K562 (cell line): ENCODE measurements around the gene GADD45B. TPM values are rescaled to one million over a fixed set of nuclear protein-coding genes. Genes with fewer than 3 reads are reported as not detected.

Experiments
- AFF1 ChIP-seq, 2 experiments: fragments of 450-650 bp; IDR thresholded peaks; 2 replicates each; pipeline ENCODE4 v1.6.1; 2018; ENCODE audit warnings: mild to moderate bottlenecking in 2 of 2, low read depth in 1 of 2; ENCODE audit not compliant: partially characterized antibody in 2 of 2
- CREB3L1 ChIP-seq: fragments of 450-650 bp; IDR thresholded peaks from 2 replicates; pipeline ENCODE4 v1.6.1; 2014; ENCODE audit warnings: low read depth, mild to moderate bottlenecking, moderate library complexity, borderline replicate concordance
- CTCFL ChIP-seq: IDR thresholded peaks from 2 replicates; pipeline ENCODE4 v1.6.1; 2011; ENCODE audit warnings: borderline replicate concordance, low read depth, mild to moderate bottlenecking, moderate library complexity, low read length; ENCODE audit not compliant: insufficient read depth, poor library complexity, severe bottlenecking
- E2F6 ChIP-seq, 2 experiments: IDR thresholded peaks; 2 replicates each; pipeline ENCODE4 v1.6.1; 2011; ENCODE audit warnings: borderline replicate concordance in 1 of 2, control low read depth in 1 of 2, low read depth in 1 of 2, low read length in 1 of 2, mild to moderate bottlenecking in 1 of 2, mixed read lengths in 1 of 2, moderate library complexity in 1 of 2; ENCODE audit not compliant: insufficient read depth in 1 of 2, insufficient read length in 1 of 2, poor library complexity in 1 of 2, severe bottlenecking in 1 of 2; ENCODE audit errors: extremely low read depth in 1 of 2
- FUS ChIP-seq: fragments of 200-400 bp; formaldehyde crosslinking; optimal IDR thresholded peaks from 2 replicates; pipeline ENCODE3; 2017; ENCODE audit warnings: low read depth, low read length
- HDGF ChIP-seq: fragments of 450-650 bp; IDR thresholded peaks from 2 replicates; pipeline ENCODE4 v1.6.1; 2016
- HEY1 ChIP-seq: fragments of 250-450 bp; sonication (Bioruptor Pico); IDR thresholded peaks from 2 replicates; pipeline ENCODE4 v1.5.0; 2020; ENCODE audit warnings: mild to moderate bottlenecking, moderate library complexity, borderline replicate concordance
- IFI16 ChIP-seq: fragments of 250-450 bp; sonication (Bioruptor Pico); IDR thresholded peaks from 2 replicates; pipeline ENCODE4 v2.1.2; 2022; ENCODE audit warnings: mild to moderate bottlenecking, inconsistent platforms
- MTA2 ChIP-seq: fragments of 450-650 bp; IDR thresholded peaks from 2 replicates; pipeline ENCODE4 v1.6.1; 2016; ENCODE audit warnings: low read depth
- PTBP1 ChIP-seq: fragments of 200-400 bp; formaldehyde crosslinking; IDR thresholded peaks from 2 replicates; pipeline ENCODE4 v1.6.1; 2017; ENCODE audit warnings: low read depth, low read length
- SAP30 ChIP-seq: fragments of 200-600 bp; sonication (generic); IDR thresholded peaks from 2 replicates; pipeline ENCODE4 v1.6.1; 2012; ENCODE audit warnings: borderline replicate concordance, low read depth, mild to moderate bottlenecking, moderate library complexity, low read length, control low read depth, inconsistent platforms; ENCODE audit not compliant: insufficient read depth, poor library complexity, severe bottlenecking
- SMAD4 ChIP-seq: fragments of 250-450 bp; sonication (Bioruptor Pico); conservative IDR thresholded peaks from 2 replicates; pipeline ENCODE4 v1.8.0; 2021; ENCODE audit warnings: inconsistent platforms, mild to moderate bottlenecking, moderate library complexity
- SMARCC2 ChIP-seq: fragments of 450-650 bp; IDR thresholded peaks from 2 replicates; pipeline ENCODE4 v1.6.1; 2017; ENCODE audit warnings: antibody characterized with exemption, moderate library complexity, mild to moderate bottlenecking, low read depth
- SRSF9 ChIP-seq: fragments of 200-400 bp; formaldehyde crosslinking; IDR thresholded peaks from 2 replicates; pipeline ENCODE4 v1.6.1; 2017; ENCODE audit warnings: low read depth, low read length, borderline replicate concordance
- TCF7L2 ChIP-seq: fragments of 150-350 bp; IDR thresholded peaks from 2 replicates; pipeline ENCODE4 v1.6.1; 2016; ENCODE audit warnings: low read depth, mild to moderate bottlenecking, low read length, moderate library complexity
- XRCC4 ChIP-seq: IDR thresholded peaks from one replicate; pipeline ENCODE4 v1.6.1; 2011; ENCODE audit not compliant: insufficient read depth, insufficient read length; ENCODE audit errors: extremely low read depth
- ZNF431 ChIP-seq: sonication (generic); formaldehyde crosslinking; IDR thresholded peaks from 2 replicates; pipeline ENCODE4 v1.8.0; 2022; ENCODE audit warnings: mild to moderate bottlenecking, missing genetic modification reagents
- ZNF583 ChIP-seq: fragments of 250-450 bp; sonication (Bioruptor Pico); IDR thresholded peaks from 2 replicates; pipeline ENCODE4 v1.4.0; 2020
- polyA plus RNA-seq, 8 experiments: library from polyadenylated mRNA; depleted of rRNA in 4 of 8; stranded (reverse) in 5 of 8; unstranded in 3 of 8; fragments of >200 nt; fragmentation: Nextera tagmentation in 2 of 8; fragmentation: Illumina TruSeq in 1 of 8; extraction: Ambion mirVana in 2 of 8; extraction: Trizol in 1 of 8; gene quantifications; 2 replicates each; pipeline versions ENCODE4 v1.2.1 to v1.2.3, GENCODE V29; 2011 to 2014; ENCODE audit warnings: inconsistent platforms in 1 of 8, missing spikeins in 1 of 8
- total RNA-seq, 7 experiments: library from RNA; depleted of rRNA in 6 of 7; stranded (reverse); fragments of >200 nt in 6 of 7; fragmentation: Illumina TruSeq in 2 of 7; extraction: Trizol in 2 of 7; gene quantifications; 2 replicates each; pipeline versions ENCODE4 v1.2.1 to v1.2.3, GENCODE V29; 2011 to 2021; ENCODE audit warnings: low replicate concordance in 1 of 7

GADD45B gene
- total and polyA plus RNA-seq, 9 of the 15 experiments (the other 6 are each of a cell fraction or from before 2014, with no cell fraction given): 0.06 to 4.1 (median 2.1) TPM

- no peak for TF ChIP-seq CREB3L1
- TF ChIP-seq SMARCC2: no peak
- TF ChIP-seq SRSF9: no peak
- TF ChIP-seq MTA2: no peak
- no peak for TF ChIP-seq XRCC4
- TF ChIP-seq AFF1 (IDR thresholded peaks at IDR 0.05; ENCODE audit: low read depth in 1 of 2, partially characterized antibody in 2 of 2): peak; percentile 49 to 50
- TF ChIP-seq ZNF431 (CRISPR knock-in tag): no peak
- TF ChIP-seq E2F6 (IDR thresholded peaks at IDR 0.05; ENCODE audit: borderline replicate concordance in 1 of 2, extremely low read depth in 1 of 2, insufficient read depth in 1 of 2, insufficient read length in 1 of 2, low read depth in 1 of 2, low read length in 1 of 2, poor library complexity in 1 of 2, severe bottlenecking in 1 of 2): peak; percentile 27 to 67
- TF ChIP-seq HEY1 (CRISPR knock-in tag): no peak
- no peak for TF ChIP-seq HDGF
- TF ChIP-seq PTBP1: no peak
- TF ChIP-seq ZNF583 (CRISPR knock-in tag): no peak
- 0 out of 2 replicates have a peak, but pooled peaks have one; percentile 29 for TF ChIP-seq SMAD4
- TF ChIP-seq TCF7L2: peak; percentile 14; the same call in 1 of the 2 replicates
- no peak for TF ChIP-seq IFI16
- no peak for TF ChIP-seq SAP30
- TF ChIP-seq CTCFL: no peak
- no peak for TF ChIP-seq FUS
Measured at GRCh38 chr19:2475702-2476450, at the start of gene GADD45B (continued).
